AG10803 (cell line): ENCODE results near the gene ARFIP1.

Source experiments
- DNase-seq: peaks from one replicate; pipeline ENCODE4 v3.0.0; 2010; ENCODE audit warnings: low read depth
- H3K4me3 ChIP-seq: 2 replicates; pipeline ENCODE4 v1.5.1; 2011; ENCODE audit warnings: mild to moderate bottlenecking, low read length, control low read depth
- TF ChIP-seq, protein P1 (sequence below): conservative IDR thresholded peaks from 2 replicates; pipeline ENCODE4 v1.5.1; 2011; ENCODE audit warnings: mild to moderate bottlenecking, low read length, control low read depth, inconsistent platforms

Gene ARFIP1

DNA sequence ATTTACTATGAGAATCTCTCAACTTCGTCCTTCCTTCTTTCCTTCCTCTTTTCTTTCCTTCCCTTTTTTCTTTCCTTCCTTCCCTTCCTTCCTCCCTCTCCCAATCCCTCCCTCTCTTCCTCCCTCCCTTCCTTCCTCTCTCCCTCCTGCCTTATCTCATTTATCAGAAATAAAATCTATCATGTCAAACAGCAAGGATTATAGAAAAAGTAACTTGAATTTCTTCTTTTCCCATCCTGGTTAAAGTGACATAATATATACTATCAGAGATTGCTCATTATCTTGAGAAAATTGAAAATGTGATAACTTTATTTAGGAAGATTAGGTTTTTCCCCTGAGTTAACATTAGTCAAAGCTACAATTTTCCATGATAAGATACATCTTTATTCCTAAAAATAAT, 5.8 kb upstream of the ARFIP1 start:
- no peak overlapping the region for H3K4me3 ChIP-seq
- DNase-seq, result no peak
- TF ChIP-seq, protein P1, sequence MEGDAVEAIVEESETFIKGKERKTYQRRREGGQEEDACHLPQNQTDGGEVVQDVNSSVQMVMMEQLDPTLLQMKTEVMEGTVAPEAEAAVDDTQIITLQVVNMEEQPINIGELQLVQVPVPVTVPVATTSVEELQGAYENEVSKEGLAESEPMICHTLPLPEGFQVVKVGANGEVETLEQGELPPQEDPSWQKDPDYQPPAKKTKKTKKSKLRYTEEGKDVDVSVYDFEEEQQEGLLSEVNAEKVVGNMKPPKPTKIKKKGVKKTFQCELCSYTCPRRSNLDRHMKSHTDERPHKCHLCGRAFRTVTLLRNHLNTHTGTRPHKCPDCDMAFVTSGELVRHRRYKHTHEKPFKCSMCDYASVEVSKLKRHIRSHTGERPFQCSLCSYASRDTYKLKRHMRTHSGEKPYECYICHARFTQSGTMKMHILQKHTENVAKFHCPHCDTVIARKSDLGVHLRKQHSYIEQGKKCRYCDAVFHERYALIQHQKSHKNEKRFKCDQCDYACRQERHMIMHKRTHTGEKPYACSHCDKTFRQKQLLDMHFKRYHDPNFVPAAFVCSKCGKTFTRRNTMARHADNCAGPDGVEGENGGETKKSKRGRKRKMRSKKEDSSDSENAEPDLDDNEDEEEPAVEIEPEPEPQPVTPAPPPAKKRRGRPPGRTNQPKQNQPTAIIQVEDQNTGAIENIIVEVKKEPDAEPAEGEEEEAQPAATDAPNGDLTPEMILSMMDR, result no peak

DNA sequence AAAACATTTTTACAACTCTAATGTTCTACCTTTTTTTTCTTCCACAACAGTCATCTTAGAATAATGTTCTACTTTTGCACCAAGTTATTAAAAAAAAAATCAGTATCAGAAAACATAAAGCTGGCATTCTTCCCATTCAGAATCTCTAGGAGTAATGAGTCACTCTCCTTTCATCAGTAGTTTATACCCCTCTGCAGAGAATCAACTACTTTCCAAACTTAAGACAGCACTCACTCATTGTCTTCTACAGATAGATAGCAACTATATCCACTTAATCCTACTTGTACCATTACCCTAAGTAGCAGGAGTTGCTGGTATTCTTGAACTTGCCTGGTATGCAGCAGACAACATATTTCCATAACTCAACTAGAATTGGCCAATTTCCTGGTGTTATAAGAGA, 3.4 kb upstream of the ARFIP1 start:
- no peak overlapping the region for H3K4me3 ChIP-seq
- no peak for DNase-seq
- TF ChIP-seq, protein P1, result no peak

DNA sequence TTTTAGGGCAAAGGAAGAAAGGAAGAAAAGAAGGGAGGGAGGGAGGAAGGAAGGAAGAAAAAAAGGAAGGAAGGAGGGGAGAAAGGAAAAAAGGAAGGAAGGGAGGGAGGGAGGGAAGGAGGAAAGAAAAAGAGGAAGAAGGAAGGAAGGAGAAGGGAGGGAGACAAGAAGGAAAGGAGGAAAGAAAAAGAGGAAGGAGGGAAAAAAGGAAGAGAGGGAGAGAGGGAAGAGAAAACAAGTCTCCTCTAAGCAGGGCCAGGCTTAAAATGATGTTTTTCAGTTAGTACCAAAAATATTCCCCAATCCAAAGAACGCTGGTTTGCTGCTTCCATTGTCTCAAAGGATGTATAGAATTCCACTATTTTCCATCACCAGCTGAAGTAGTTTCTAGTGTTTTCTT, 2.3 kb upstream of the ARFIP1 start:
- H3K4me3 ChIP-seq, result no peak overlapping the region
- TF ChIP-seq, protein P1, result no peak
- no peak for DNase-seq

DNA sequence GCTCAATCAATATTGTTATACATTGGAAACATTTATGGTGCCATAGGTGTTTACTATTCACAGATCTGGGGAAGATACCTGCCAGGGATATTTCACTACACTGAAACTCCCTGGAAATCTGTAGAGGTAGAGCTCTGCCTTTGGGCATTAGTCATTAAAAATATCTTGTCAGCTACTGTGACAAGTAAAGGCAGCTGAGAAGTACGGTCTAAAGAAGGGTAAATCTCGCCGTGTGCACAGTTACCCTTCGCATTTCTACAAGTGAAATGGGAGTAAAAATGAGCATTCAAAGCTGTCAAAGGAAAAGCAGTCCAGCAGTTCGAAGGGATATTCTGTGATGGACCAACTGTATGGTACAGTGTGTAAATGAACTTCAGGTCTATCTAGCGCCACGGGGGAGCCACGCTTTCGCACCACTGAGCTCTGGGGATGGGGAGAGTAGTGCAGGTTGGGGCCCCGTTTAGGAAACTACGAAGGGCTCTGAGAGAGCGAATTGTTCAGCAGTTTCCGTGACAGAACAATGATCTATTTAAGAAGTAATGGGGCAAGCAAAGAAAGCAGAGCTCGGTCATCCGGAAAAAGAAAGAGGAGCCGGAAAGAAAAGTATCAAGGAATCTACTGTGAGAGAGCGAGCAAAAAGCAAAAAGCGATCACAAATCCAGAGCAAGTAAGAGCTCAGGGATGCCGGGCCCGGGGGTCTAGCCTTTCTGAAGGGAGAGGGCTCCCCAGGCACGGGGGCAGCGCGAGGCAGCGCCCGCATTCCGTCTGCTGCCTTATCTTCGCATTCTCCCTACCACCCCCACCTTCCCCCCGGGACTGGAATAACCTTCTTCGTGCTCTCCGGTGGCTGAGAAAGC, 870 bp upstream of the ARFIP1 start:
- TF ChIP-seq, protein P1, result no peak
- DNase-seq, result peak; percentile 14
- peak overlapping the region; percentile 95 for H3K4me3 ChIP-seq

DNA sequence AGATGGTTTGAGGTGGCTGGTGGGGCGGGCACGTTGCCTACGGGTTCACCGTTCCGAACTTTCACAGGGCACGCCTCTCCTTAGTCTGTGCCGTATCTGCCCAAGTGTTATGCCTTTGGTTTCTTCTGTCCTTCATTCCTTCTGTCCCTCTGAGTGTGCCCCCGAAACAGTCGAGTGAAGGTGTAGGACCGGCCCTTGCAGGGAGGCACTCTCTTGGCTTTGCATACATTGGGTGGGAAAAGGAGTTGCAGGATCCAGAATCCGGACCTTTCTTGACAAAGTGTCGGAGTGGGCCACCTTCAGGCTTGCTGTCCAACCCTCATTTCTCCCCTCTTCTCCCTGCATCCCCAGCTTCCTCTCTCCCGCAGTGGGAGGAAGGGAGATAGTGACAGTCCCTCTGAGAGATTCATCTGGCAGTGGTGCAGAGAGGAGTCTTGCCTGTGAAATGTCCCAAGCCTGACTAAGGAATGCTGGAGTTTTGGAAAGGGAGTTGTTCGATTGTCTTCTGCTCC, 569 bp downstream of the ARFIP1 start:
- peak; percentile 52 for DNase-seq
- TF ChIP-seq, protein P1, result no peak
- peak overlapping the region; percentile 95 for H3K4me3 ChIP-seq

DNA sequence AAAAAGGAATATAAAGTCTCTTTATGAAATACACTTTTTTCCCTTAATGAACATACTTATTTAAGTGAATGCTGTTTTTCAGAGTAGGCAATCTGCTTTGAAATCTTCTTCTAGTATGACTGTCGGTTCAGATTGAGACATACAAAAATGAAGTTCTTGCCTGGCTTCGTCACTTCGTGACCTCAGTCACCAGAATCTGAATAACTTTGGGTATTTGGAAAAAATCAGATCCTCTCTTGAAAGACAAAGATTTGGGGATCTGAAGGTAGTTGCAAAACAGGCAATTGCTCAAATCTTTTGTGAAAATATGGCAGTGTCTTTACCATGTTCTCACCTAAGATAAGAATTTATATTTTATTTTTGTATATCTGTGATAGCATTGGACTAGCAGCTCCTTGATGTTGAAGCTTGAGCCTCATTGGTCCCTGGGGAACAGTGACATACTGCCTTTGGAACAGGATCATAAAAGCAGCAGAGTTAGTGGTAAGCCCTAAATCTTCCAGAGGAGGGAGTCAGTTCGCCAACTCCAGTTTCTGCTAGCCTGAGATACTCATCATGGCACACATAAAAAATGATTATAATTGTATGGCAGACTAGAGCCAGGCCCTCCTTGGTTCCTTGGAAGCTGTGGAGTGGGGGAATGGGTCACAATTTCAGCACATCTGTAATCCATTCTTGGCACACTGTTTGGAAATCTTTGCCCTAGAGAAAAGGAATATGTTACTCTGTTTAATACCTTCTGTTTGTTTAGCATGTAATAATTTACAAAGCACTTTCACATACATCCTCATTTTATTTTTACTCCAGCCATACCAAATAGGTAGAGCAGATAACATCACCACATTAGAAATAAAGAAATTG, 5.0 kb downstream of the ARFIP1 start:
- TF ChIP-seq, protein P1, result peak; percentile 44
- H3K4me3 ChIP-seq, result no peak overlapping the region
- DNase-seq, result peak; percentile 83
